ENCODE measurements around the gene WWOX. TPM values are rescaled to one million over a fixed set of nuclear protein-coding genes. Genes with fewer than 3 reads are reported as not detected.
A peak's percentile ranks its signal among the peaks of the same experiment; 100 is the strongest.

Gene WWOX
- total RNA-seq, 2 donors from 2014 or later, result 30.0 to 35.4 TPM

DNA sequence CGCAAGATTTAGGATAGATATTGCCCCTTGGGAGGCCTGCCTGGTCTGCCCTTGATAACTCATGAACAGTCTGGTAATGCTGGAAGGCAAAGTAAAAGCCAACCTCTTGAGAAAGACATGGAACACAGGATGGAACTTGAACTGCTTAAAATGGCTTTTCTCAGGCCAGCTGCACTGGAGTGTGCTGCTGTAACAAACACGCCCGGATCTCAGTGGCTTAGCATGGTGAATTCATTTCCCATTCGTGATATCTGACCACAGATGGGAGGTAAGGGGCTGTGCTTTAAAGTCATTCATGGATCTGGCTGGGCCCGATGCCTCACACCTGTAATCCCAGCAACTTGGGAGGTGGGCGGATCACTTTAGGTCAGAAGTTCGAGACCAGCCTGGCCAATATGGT, 113.2 kb downstream of the WWOX start:
- Mint-ChIP-seq H3K4me3 (no peak overlapping the region), H3K27ac (no peak overlapping the region), H3K27me3 (ENCODE audit: insufficient read depth) (peaks cover 2% of the 10 kb centered on the region), H3K4me1 (peaks cover 30% of the 10 kb centered on the region), H3K36me3 (ENCODE audit: low read depth) (peaks cover 4% of the 10 kb centered on the region), H3K9me3 (peaks cover 10% of the 10 kb centered on the region)
- no peak overlapping the region for H3K27ac ChIP-seq (ENCODE audit: low read depth, low read length)
- H3K36me3 ChIP-seq (ENCODE audit: control insufficient read depth, insufficient read depth, low read length), result no peaks in the 10 kb centered on the region
- H3K4me3 ChIP-seq (ENCODE audit: low read length), result no peak overlapping the region
- no peaks in the 10 kb centered on the region for H3K27me3 ChIP-seq (ENCODE audit: control insufficient read depth, insufficient read depth, low read length, poor library complexity, severe bottlenecking)
- H3K4me1 ChIP-seq (ENCODE audit: control insufficient read depth, insufficient read depth, low read length), result no peaks in the 10 kb centered on the region
- peaks cover 8% of the 10 kb centered on the region for H3K9me3 ChIP-seq (ENCODE audit: control insufficient read depth, low read length)
- no peak overlapping the region for H3K9ac ChIP-seq (ENCODE audit: extremely low read depth, low read length, poor library complexity, severe bottlenecking)
- WGBS, 2 experiments (ENCODE audit: insufficient coverage in 1 of 2, insufficient read length in 1 of 2), result 95 to 96% methylated on average over 5 to 7 of the region's 7 CpGs
- no peak for DNase-seq
- TF ChIP-seq, protein P1, sequence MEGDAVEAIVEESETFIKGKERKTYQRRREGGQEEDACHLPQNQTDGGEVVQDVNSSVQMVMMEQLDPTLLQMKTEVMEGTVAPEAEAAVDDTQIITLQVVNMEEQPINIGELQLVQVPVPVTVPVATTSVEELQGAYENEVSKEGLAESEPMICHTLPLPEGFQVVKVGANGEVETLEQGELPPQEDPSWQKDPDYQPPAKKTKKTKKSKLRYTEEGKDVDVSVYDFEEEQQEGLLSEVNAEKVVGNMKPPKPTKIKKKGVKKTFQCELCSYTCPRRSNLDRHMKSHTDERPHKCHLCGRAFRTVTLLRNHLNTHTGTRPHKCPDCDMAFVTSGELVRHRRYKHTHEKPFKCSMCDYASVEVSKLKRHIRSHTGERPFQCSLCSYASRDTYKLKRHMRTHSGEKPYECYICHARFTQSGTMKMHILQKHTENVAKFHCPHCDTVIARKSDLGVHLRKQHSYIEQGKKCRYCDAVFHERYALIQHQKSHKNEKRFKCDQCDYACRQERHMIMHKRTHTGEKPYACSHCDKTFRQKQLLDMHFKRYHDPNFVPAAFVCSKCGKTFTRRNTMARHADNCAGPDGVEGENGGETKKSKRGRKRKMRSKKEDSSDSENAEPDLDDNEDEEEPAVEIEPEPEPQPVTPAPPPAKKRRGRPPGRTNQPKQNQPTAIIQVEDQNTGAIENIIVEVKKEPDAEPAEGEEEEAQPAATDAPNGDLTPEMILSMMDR (conservative IDR thresholded peaks at IDR 0.05), result no peak

DNA sequence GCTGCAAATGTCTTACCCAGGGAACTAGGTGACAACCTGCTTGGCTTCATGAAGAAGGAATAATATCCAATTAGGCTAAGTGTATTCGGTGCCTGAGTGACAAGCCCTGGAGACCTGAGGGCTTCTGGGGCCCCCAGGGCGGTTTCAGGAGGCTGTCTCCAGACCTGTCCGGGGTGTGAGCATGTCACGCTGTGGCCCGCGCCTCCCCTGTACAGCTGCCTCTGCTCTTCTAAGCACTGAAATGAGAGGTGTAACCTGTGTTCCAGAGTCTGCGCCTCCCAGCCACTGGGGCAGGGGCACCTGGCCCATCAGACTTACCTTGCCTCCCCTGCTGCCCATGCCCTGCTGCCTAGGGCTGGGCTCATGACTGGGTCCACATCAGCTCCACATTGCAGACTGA, 114.3 kb downstream of the WWOX start:
- Mint-ChIP-seq H3K27ac (no peak overlapping the region), H3K36me3 (ENCODE audit: low read depth) (peaks cover 4% of the 10 kb centered on the region), H3K9me3 (peaks cover 10% of the 10 kb centered on the region), H3K27me3 (ENCODE audit: insufficient read depth) (peaks cover 2% of the 10 kb centered on the region), H3K4me1 (peaks cover 30% of the 10 kb centered on the region), H3K4me3 (no peak overlapping the region)
- H3K9ac ChIP-seq (ENCODE audit: extremely low read depth, low read length, poor library complexity, severe bottlenecking), result no peak overlapping the region
- H3K4me3 ChIP-seq (ENCODE audit: low read length), result no peak overlapping the region
- WGBS, 2 experiments (ENCODE audit: insufficient coverage in 1 of 2, insufficient read length in 1 of 2), result 90 to 97% methylated on average over 6 to 7 of the region's 7 CpGs
- H3K9me3 ChIP-seq (ENCODE audit: control insufficient read depth, low read length), result peaks cover 8% of the 10 kb centered on the region
- H3K4me1 ChIP-seq (ENCODE audit: control insufficient read depth, insufficient read depth, low read length), result no peaks in the 10 kb centered on the region
- TF ChIP-seq, protein P1 (conservative IDR thresholded peaks at IDR 0.05), result no peak
- no peak overlapping the region for H3K27ac ChIP-seq (ENCODE audit: low read depth, low read length)
- H3K27me3 ChIP-seq (ENCODE audit: control insufficient read depth, insufficient read depth, low read length, poor library complexity, severe bottlenecking), result no peaks in the 10 kb centered on the region
- no peaks in the 10 kb centered on the region for H3K36me3 ChIP-seq (ENCODE audit: control insufficient read depth, insufficient read depth, low read length)
- peak; percentile 55 for DNase-seq

DNA sequence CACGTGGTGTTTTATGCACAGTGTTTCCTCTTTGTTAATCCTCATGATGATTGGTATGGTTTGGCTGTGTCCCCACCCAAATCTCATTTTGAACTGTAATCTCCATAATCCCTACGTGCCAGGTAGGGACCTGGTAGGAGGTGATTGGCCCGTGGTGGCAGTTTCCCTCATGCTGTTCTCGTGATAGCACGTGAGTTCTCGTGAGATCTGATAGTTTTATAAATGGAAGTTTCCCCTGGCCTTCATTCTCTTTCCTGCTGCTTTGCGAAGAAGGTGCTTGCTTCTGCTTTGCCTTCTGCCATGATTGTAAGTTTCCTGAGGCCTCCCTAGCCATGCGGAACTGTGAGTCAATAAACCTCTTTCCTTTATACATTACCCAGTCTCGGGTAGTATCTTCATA, 115.8 kb downstream of the WWOX start:
- H3K27ac ChIP-seq (ENCODE audit: low read depth, low read length), result no peak overlapping the region
- H3K4me1 Mint-ChIP-seq, result peaks cover 25% of the 10 kb centered on the region
- H3K4me1 ChIP-seq (ENCODE audit: control insufficient read depth, insufficient read depth, low read length), result no peaks in the 10 kb centered on the region
- H3K4me3 Mint-ChIP-seq, result no peak overlapping the region
- 85 to 92% methylated on average over 6 to 9 of the region's 9 CpGs for WGBS, 2 experiments (ENCODE audit: insufficient coverage in 1 of 2, insufficient read length in 1 of 2)
- no peaks in the 10 kb centered on the region for H3K36me3 ChIP-seq (ENCODE audit: control insufficient read depth, insufficient read depth, low read length)
- peaks cover 2% of the 10 kb centered on the region for H3K27me3 Mint-ChIP-seq (ENCODE audit: insufficient read depth)
- H3K4me3 ChIP-seq (ENCODE audit: low read length), result no peak overlapping the region
- H3K27me3 ChIP-seq (ENCODE audit: control insufficient read depth, insufficient read depth, low read length, poor library complexity, severe bottlenecking), result no peaks in the 10 kb centered on the region
- H3K9me3 ChIP-seq (ENCODE audit: control insufficient read depth, low read length), result peaks cover 8% of the 10 kb centered on the region
- DNase-seq, result no peak
- peaks cover 4% of the 10 kb centered on the region for H3K36me3 Mint-ChIP-seq (ENCODE audit: low read depth)
- TF ChIP-seq, protein P1 (conservative IDR thresholded peaks at IDR 0.05), result no peak
- no peak overlapping the region for H3K9ac ChIP-seq (ENCODE audit: extremely low read depth, low read length, poor library complexity, severe bottlenecking)
- H3K9me3 Mint-ChIP-seq, result peaks cover 10% of the 10 kb centered on the region
- H3K27ac Mint-ChIP-seq, result no peak overlapping the region

Data from endodermal cell (in vitro differentiated cells).